DMS153 treated with DMSO at 0.1 percent for 48 hours (cell line): Measurements from ENCODE around the gene SLX4IP.

Experiments
- DNase-seq: peaks from one replicate; lab custom pipeline; 2025; ENCODE audit not compliant: unreplicated experiment; lab: John Stamatoyannopoulos, UW

SLX4IP gene

DNA sequence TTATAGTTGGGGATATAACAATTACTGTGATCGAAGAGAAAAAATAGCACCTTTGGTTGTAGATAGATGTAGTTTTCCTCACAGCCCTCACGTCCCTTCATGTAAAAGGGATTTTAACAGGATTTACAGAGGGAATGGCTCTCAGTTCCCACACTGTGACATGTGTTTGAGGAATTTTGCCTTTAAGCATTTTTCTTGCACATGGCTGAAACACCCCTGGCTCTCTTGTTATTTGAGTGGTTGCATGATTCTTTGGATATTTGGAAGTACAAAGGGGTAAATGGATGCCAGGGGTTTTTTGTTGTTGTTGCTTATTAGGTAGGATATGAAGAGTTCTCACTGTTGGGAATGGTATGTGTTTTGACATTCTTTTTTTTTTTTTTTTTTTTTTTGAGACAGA lies 190.5 kb downstream of the SLX4IP start:
- DNase-seq, result no peak

DNA sequence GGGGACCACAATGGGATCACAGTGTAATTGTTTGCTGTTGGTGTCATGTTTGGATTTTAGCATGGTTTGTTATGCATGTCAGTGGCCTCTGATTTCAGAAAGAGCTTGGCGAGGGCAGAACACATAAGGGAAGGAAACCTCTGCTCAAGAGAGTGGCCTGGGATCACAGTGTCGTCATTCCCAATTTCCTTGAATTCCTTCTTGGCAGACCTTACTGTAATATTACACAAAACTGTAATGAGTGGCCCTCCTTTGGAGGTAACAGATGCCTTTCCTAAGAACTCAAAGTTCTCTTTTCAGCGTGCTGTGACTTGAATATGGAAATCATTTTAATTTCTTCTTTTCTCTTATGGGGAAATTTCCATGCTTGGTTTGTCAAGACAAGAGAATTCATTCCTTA lies 191.8 kb downstream of the SLX4IP start:
- no peak for DNase-seq

DNA sequence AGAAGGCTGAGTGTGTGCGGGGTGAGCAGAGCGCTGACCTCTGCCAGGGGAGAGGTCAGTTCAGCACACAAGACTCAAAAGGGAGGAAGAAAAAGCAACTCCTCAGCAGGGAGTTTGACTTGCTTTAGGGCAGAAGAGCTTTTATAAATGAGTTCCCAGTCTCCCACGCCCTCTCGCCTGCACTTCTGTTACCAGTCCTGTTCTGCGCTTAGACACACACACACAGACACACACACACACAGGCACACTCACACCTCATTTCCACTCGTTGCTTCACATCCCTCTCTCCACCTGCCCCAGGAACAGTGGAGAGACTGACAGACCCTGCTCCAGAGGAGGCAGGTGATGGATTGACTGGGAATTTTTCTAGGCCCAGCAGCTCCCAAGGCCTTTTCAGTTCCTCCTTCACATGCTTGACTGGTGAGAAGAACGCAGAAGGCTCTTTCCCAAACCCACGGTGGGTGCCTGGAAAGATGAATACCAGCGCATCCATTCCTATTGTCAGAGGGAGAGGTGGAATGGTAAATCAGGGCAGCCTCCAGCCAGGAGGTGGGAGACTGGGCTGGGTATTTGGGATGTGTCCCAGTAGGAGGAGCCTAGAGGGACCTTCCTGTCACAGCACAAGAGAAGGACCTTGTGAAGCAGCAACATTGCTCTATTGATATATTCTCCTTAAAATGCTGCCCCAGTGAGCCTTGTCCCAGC lies 195.0 kb downstream of the SLX4IP start:
- no peak for DNase-seq

DNA sequence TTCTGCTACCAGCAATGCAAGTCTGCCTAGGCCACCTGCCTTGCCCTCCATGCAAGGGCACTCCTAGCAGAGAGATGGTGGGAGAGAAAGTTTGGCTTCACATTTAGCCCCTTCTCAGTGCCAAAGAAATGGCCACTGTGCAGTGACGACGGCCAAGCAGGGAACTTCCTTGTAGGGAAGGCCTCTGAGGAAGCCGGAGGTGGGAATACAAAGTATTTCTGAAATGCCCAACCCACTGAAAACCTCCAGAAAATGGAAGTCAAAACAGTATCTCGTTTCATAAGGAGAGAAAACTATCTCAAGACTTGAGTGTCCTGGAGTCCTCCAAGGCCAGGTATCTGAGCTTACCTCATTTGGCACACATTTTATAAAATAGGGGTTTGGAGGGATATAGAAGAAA lies 196.0 kb downstream of the SLX4IP start:
- DNase-seq, result no peak

DNA sequence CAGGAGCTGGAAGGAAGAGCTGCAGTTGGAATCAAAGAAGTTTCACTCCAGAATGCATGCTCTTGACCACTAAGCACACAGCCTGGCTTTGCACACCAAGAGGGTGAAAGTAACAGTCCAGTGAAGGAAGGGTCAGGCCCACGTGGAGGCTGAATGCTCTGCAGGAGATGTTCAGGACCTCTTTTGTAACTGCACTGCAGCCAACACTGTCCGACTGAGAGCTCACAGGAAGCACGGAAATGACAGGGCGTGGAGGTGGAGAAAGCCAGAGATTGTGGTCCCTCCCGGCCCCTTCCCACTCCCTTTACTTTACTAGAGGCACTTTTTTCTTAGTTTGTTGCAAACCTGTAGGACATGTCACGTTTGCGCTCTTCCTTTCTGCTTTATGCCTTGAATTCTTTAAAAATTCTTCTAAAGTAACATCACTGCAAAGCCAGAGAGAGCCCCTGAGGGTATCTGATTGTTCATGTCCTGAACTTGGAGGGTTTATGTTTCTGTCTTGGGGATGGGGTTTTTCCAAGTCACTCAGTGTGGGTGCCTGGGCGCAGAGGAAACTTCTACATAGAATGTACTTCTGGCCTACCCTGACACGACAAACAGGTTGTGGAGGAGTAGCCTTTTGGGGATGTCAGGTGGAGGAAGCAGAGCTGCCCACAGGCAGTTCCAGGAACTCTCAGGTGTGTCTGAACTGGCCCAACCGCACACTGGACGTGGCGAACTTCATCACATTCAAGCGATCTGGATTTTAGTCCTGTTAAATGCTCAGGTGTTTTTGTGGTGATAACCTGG lies 197.8 kb downstream of the SLX4IP start:
- DNase-seq, result no peak

DNA sequence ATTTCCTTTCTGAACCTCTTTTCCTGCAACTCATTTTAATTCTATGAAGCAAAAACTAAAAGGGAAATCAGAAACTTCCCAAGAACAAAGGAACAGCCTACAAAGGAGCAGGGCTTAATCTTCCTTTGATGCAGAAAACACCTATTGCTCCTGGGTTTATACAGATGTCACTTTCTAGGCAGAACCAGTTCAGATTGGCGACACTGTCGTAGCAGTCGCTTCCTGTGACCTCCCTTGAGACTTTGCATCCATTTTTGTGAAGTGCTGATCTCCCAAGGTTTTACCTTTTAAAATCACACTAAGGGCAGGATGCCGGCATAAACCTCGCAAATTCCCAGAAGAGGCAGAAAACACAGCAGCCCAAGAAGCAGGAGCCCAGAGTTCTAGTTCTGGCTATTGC lies 198.6 kb downstream of the SLX4IP start:
- DNase-seq, result no peak

DNA sequence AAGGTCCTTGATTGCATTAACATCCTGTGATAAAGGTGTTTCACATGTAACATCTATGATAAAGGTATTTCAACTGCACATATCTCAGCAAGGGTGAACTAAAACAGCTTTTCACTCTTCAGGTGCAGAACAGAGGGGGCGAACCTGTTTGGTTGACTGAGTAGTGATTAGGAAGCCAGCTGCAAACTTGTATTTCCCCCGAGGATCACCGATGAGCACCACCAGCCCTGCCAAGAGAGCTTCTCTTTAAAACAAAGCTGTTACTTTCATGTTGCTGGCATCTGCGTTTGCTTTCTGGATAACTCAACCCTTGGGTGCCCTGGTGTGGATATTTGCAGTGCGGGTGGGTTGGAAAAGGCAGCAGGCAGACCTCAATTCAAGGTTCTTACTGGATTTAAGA lies 199.1 kb downstream of the SLX4IP start:
- DNase-seq, result no peak

DNA sequence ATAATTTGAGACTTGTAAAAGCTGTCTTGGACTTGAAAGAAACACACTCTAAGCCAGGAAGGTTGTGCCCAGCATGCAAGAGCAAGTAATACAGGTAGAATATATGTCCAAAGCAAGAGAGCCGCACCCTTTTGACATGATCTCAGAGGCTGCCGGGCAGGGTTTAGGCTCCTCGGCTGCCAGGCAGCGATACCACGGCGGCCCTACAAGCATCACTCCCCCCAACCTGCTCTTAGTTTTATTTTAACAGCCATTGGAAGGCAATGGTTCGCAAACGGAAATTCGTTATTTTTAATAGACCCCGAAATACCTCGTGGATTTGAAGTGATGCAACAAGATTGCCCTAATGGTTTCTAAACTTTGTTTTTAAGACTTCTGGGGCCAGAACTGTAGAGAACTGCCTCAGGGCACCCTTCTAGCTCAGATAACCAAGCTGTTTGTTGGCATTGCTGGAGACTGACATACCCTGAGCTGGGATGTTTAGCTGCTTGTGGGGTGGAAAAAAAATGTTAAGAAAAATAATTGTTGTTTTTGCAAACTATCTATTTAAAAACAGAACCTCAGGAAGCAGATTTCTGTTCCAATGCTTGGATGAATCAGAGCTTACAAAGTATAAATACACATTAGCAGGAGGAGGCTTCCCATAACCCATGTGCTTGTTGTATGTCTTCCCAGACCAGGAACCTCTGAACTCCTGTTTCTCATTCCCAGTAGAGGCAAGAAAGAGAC lies 199.7 kb downstream of the SLX4IP start:
- no peak for DNase-seq

DNA sequence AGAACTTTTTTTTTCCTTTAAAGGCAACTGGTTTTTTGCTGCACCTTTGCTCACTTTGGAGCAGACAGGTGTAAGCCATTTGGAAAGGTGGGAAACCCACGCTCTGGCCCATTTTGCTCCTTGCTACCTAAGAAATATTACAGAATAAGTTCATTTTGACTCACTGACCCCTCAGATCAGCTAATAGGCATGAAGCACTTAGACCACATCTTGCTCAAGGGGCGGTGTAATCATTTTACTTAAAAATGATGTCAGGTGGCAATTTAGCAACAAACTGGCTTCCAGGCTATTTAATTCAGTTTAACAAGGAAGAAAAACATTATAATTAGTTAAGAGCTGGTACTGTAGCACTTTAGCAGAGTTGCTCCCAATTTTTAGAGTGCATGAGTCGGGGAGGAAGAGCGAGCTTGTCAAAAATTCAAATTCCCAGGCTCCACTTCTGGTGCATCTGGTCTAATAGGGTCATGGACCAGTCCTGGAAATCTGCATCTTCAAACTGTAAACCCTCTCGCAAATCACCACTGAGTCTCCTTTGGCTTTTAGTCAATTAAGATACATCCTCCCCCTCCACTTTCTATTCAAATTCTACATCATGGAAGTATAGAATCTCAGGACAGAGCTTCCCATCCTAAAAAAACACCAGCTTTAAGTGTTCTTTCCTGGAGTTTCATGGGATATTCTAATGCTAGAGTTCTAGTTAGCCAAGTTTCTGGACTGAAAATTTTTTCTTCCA lies 200.5 kb downstream of the SLX4IP start:
- no peak for DNase-seq

DNA sequence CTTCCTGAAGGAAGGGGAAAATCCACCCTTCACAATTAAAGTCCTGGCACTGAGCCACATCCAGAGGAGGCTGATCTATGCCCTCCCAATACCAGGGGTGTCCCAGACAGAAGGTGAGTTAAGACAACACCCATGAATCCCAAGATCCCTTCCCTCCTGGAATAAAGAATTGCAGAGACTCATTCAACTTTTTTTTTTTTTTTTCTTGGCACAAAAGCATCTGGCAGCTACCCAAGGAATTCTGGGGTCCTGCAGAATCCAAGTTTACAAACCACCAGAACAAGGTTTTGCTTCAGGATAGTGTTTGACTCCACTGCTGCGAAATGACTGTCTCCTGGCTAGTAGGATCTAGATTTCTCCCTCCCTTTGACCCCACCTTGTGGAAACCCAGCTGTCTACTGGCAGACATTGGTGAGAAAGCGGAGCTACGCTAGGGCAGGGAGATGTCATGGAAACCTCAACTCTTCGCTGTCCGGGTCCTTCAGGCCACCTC lies 201.3 kb downstream of the SLX4IP start:
- no peak for DNase-seq

DNA sequence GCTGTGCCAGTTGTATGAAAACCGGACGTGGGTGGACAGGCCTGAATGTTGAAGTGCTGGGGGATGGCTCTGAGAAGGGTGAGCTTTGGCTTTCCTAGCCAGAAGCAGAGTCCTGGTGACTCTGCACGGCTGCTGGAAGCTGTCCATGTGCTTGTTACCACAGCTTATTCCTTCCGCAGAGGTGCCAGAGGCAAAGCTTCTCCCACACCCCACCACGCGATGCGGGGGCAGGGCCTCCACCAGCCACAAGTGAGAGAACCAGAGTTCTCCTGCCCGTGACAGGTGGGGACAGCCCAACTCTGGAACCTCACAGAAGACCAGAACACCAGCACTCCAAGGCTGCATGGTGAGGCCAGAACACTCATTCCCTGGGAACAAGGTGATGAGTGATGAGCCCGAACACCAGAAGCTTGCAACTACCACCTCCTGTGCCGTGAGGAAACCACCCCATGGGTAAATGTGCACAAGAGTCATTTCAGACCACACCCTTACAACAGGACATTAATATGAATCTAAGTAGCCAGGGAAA lies 202.0 kb downstream of the SLX4IP start:
- no peak for DNase-seq

DNA sequence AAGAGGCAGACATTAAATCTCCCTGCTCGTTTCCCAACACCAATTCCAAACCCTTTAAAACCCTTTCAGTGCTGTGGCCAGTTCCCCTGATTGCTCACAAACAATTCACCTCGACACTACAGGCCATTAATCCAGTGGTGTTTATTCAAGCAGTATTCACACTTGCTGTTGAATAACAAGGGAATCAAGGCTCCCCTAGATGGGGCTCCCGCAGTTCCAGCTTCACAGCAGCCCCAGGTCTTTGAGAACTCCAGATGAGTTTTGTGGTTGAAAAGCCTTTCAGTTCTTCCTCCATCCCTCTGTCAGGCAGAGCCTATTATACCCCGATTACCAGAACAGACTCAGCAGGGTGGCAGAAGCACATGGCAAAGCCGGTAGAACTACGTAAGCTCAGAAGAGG lies 202.5 kb downstream of the SLX4IP start:
- DNase-seq, result no peak

DNA sequence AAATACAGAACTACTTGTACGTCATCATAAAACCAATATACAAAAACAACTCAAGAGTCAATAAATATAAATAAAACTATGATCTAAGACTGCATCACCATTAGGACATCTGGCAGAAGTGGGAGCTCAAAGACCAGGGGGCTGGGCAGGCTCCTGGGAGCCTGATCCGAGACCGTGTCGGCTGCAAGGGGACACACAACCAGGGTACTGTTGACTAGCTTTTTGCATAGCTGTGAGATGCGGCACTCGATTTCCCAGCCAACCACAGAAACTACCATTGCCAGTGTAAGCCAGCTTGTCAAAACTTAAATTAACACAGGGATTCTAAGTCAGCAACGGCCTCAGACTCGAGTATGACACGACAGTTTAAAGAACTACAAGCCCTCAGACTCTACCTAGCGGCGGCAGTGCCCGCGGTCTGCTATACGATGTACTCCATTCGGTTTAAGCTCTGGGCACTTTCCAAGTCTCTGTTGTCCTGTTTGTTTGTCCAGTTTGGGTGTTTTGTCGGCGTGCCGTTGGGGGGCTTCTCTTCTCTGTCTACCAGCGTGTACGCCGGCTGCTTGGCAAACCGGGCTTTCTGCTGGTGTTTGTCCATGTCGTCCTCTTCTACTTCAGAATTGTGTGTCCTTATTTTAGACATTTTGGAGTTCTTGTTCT lies 204.1 kb downstream of the SLX4IP start:
- no peak for DNase-seq

DNA sequence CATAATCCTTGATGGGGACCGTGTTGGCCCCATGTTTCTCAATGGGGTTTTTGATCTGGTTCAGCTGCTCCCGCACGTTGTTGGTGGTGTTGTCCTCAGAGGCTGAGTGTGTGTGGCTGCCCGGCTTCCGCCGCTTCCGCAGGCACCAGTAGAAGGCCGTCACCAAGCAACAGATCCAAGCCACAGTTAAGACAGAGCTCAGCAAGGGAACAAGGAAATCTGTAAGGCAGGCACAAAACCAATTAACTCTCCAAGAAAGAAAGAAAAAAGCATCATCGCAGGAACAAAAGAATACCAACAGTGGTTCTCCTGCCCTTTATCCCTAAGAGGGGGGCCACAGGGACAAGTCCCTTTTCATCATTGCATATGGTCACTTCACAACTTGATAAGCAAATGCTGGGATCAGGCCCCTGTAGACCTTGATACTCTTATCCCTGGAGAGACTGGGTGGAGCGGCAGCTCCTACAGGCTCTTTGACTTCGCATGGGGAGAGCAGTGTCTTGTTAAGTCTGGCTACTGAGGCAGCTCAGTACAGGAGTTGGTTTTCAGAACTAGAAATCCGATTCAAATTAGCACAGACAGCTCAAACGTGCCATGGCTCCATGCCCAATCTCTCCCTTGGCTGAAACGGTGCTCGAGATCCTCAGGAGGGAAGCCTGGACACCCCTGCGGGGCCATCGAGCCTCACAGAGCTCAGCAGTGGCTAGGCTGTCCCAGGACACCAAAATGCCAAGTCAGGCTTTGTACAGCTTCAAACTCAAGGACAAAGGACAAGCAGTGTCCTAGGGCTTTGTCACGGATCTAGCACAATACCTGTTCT lies 204.8 kb downstream of the SLX4IP start:
- DNase-seq, result no peak

DNA sequence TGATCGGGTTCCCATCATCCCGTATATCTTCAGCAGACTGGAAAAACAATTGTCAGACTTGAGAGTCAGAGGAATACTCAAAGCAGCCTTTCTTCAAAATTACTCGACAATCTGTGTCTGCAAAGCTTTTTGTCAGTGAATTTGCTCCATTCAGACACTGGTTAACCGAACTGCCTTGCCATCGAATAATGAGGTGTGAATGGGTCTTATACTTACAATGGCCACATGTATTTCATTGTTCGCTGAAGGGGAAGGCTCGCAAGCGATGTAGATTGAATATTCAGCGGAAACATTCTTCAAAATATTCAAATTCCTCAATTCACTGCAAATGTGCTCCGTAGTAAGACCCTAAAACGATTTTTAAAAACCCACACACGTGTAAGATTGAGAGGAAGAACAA lies 205.8 kb downstream of the SLX4IP start:
- DNase-seq, result no peak

DNA sequence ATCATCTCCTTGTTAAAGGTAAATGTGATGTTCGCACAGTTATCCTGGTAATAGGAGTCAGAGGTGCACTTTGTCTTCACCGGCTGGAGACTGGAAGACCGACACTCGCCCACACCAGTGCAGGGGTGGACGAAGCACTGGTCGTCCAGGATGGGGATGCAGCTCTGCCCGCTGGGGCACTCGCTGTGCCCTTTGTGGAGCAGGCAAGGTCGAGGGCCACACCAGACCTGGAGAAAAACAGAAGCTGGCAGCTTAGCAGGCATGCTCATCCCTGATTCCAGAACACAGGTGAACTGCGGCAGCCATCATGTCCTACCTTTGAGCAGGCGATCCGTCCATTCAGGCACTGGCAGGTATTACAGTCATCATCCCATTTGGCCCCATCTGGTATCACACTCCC lies 206.4 kb downstream of the SLX4IP start:
- no peak for DNase-seq

DNA sequence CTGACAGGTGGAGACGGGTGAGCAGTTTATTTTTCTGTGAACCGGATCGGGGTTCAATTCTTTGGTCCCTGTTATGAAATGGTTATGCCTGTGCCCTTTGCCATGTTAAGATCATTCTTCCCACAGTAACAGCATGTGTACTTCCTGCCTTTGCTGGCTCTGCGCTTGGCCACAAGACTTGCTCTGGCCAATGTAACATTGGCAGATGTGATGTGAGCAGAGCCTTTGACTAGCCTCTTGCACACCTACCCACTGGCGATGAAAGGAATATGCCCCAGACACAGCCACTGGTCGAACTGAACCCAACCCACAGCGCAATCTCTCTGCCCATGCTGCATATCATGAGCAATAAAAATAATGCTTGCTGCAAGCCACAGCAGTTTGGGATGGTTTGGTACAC lies 206.8 kb downstream of the SLX4IP start:
- no peak for DNase-seq

DNA sequence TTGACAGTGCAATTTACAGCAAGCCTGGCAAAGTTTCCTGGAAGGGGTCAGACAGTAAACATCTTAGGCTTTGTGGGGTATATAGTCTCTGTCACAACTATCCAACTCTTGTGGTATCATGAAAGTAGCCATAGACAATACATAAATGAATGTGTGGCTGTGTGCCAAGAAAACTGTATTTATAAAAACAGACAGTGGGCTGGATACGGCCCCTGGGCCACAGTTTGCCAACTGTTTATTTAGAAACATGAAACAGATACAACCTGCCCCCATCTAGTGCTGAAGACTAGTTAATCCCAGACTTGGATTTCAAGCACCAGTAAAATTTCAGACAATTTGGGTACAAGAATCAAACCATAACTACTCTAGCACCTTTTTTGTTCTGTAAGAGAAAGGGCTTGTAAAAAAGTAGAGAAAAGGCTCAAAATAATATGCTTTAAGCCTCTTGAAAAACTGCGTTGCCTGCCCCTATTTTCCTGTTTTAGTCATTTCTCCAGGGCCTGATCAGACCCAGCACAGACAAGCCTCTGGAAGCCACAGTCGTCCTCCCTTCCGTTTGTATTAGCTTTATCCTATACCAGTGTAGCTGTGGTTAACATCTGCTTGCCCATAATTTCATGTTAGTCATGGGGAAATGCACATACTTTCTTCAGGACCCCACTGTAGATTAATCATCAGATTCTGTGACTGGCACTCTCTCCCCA lies 207.9 kb downstream of the SLX4IP start:
- no peak for DNase-seq

DNA sequence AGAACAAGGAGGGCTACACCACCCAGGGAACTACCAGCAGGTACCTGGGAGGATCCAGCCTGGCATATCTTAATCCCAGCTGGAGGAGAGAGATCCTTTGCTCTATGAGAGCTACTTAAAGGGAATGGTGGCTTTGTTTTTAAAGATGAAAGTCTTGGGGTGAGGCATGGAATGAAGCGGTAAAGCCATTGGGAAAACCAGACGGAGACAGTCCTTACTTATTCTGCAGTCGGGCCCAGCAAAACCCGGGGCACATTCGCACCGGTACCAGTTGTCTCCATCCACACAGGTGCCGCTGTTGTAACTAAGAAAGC lies 208.4 kb downstream of the SLX4IP start:
- DNase-seq, result no peak
